ENCODE measurements around the gene PACSIN2. TPM values are rescaled to one million over a fixed set of nuclear protein-coding genes. Genes with fewer than 3 reads are reported as not detected.

The PACSIN2 gene
- total RNA-seq, 1 experiment from 2014 or later, result 103 TPM

GRCh38 chr22:43004362-43005035 is 10.4 kb downstream of the PACSIN2 start:
- ChIA-PET CTCF (no interaction called here), POLR2A (ENCODE audit: unreplicated experiment) (interaction anchor here (0.6 kb wide), 1 partner anchor 10 kb away, joined by 5 read pairs; the partner anchor contains the start of gene PACSIN2)
- H3F3A ChIP-seq (ENCODE audit: insufficient read depth, low read depth), result peaks cover 40% of the 10 kb centered on the region
- H3K27me3 ChIP-seq (ENCODE audit: insufficient read depth, low read depth), result no peaks in the 10 kb centered on the region
- H3K79me2 ChIP-seq (ENCODE audit: low read depth), result peaks cover 100% of the 10 kb centered on the region
- no peaks in the 10 kb centered on the region for H3K9me3 ChIP-seq (ENCODE audit: insufficient read depth, low read depth)
- no TSS peak for BruUV-seq (replicated peaks)
- no peak overlapping the region for H2AFZ ChIP-seq
- H4K20me1 ChIP-seq (ENCODE audit: insufficient read depth), result peaks cover 8% of the 10 kb centered on the region; the same call in 1 of the 2 replicates
- 0 out of 2 replicates have a peak, but pooled peaks cover 4% of the 10 kb centered on the region for H3K36me3 ChIP-seq (ENCODE audit: low read depth)
- peak overlapping the region; percentile 98 for H3K27ac ChIP-seq
- no peaks in the 10 kb centered on the region for H3K9me2 ChIP-seq (ENCODE audit: insufficient read depth)
- DNase-seq, result no peak
- no peak overlapping the region for H3K4me3 ChIP-seq
- peak overlapping the region; percentile 28 for H3K4me2 ChIP-seq
- peaks cover 81% of the 10 kb centered on the region for H3K4me1 ChIP-seq (replicated peaks; ENCODE audit: insufficient read depth)
- TF ChIP-seq EZH2 (IDR thresholded peaks at IDR 0.05; ENCODE audit: low read depth) (no peak), CTCF (conservative IDR thresholded peaks at IDR 0.05) (no peak)
- intact Hi-C loops (cut with micrococcal nuclease; ENCODE audit: unreplicated experiment), result no loop called here

DNA sequence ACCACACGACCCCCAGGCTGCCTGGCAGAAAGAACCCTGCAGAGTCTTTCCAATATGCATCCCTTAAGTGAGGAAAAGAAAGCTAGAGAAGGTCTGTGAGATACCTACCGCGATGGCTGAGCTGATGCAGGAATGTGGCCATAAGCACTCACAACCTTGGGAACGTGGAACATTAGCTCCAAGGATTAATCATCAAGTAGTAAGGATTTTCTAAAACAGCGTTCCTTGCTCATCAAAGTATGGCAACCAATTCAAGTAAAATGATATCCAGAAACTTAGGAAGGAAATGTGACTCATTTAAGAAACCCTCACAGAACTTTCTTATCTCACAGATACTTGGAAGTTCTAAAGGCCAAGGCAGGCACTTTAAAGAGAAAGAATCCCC is 12.8 kb downstream of the PACSIN2 start:
- CTCF ChIA-PET, result interaction anchor here (0.6 to 0.8 kb wide), 2 partner anchors 57 to 97 kb away, joined by 3 to 4 read pairs; no protein-coding TSS in a partner anchor
- POLR2A ChIA-PET (ENCODE audit: unreplicated experiment), result no interaction called here
- Histone ChIP-seq H3K4me1 (replicated peaks; ENCODE audit: insufficient read depth) (peaks cover 71% of the 10 kb centered on the region), H2AFZ (no peak overlapping the region), H3K9me3 (ENCODE audit: insufficient read depth, low read depth) (no peaks in the 10 kb centered on the region), H3K36me3 (ENCODE audit: low read depth) (no peaks in the 10 kb centered on the region), H3K79me2 (ENCODE audit: low read depth) (peaks cover 98% of the 10 kb centered on the region), H3K4me2 (peak overlapping the region; percentile 70), H3K27me3 (ENCODE audit: insufficient read depth, low read depth) (no peaks in the 10 kb centered on the region), H3K4me3 (peak overlapping the region; percentile 24; the same call in 1 of the 2 replicates), H3K27ac (peak overlapping the region; percentile 98), H3F3A (ENCODE audit: insufficient read depth, low read depth) (peaks cover 31% of the 10 kb centered on the region), H3K9me2 (ENCODE audit: insufficient read depth) (no peaks in the 10 kb centered on the region), H4K20me1 (ENCODE audit: insufficient read depth) (no peaks in the 10 kb centered on the region)
- no TSS peak for BruUV-seq (replicated peaks)
- peak in 1 of 2 experiments; percentile 89 for DNase-seq
- no peak for TF ChIP-seq EZH2 (IDR thresholded peaks at IDR 0.05; ENCODE audit: low read depth)
- no peak for TF ChIP-seq CTCF (conservative IDR thresholded peaks at IDR 0.05)
- intact Hi-C loops (cut with micrococcal nuclease; ENCODE audit: unreplicated experiment), result no loop called here

GRCh38 chr22:43001271-43002201 is 13.4 kb downstream of the PACSIN2 start:
- Histone ChIP-seq H3K4me2 (peak overlapping the region; percentile 70), H3K4me1 (replicated peaks; ENCODE audit: insufficient read depth) (peaks cover 78% of the 10 kb centered on the region), H3K4me3 (peak overlapping the region; percentile 24; the same call in 1 of the 2 replicates), H3K27me3 (ENCODE audit: insufficient read depth, low read depth) (no peaks in the 10 kb centered on the region), H4K20me1 (ENCODE audit: insufficient read depth) (no peaks in the 10 kb centered on the region), H3K36me3 (ENCODE audit: low read depth) (no peaks in the 10 kb centered on the region), H3K27ac (peak overlapping the region; percentile 98), H2AFZ (no peak overlapping the region), H3F3A (ENCODE audit: insufficient read depth, low read depth) (peaks cover 37% of the 10 kb centered on the region), H3K9me2 (ENCODE audit: insufficient read depth) (no peaks in the 10 kb centered on the region), H3K79me2 (ENCODE audit: low read depth) (peaks cover 98% of the 10 kb centered on the region), H3K9me3 (ENCODE audit: insufficient read depth, low read depth) (no peaks in the 10 kb centered on the region)
- POLR2A ChIA-PET (ENCODE audit: unreplicated experiment), result no interaction called here
- CTCF ChIA-PET, result interaction anchor here (0.5 to 0.6 kb wide), 2 partner anchors 12 to 97 kb away, joined by 3 to 4 read pairs; no protein-coding TSS in a partner anchor
- TF ChIP-seq EZH2 (IDR thresholded peaks at IDR 0.05; ENCODE audit: low read depth) (no peak), CTCF (conservative IDR thresholded peaks at IDR 0.05) (no peak)
- DNase-seq, result no peak
- intact Hi-C loops (cut with micrococcal nuclease; ENCODE audit: unreplicated experiment), result no loop called here
- BruUV-seq (replicated peaks), result TSS peak; percentile 19
